GM23338 (cell line): Measurements from ENCODE around the gene ECHDC3.

ENCODE experiments used
- CREB1 ChIP-seq: fragments of 250-450 bp; sonication (Bioruptor Pico); IDR thresholded peaks from 2 replicates; pipeline ENCODE4 v1.5.0; 2020; ENCODE audit warnings: low read depth, mild to moderate bottlenecking, moderate library complexity
- CTCF ChIP-seq, 2 experiments: fragments of 200-600 bp in 1 of 2; sonication (generic) in 1 of 2; conservative IDR thresholded peaks; 2 replicates each; pipeline versions ENCODE4 v1.5.1 to v1.6.1; 2016 to 2017; ENCODE audit warnings: antibody characterized with exemption in 2 of 2, low read depth in 2 of 2, mild to moderate bottlenecking in 2 of 2, moderate library complexity in 1 of 2
- ETS1 ChIP-seq: IDR thresholded peaks from 2 replicates; pipeline ENCODE4 v1.6.1; 2016; ENCODE audit warnings: antibody characterized with exemption
- EZH2 ChIP-seq: fragments of 200-600 bp; sonication (generic); IDR thresholded peaks from one replicate; pipeline ENCODE4 v1.8.0; 2017; ENCODE audit warnings: antibody characterized with exemption, mild to moderate bottlenecking, low read depth; ENCODE audit not compliant: unreplicated experiment
- EZH2phosphoT487 ChIP-seq: fragments of 200-600 bp; sonication (generic); IDR thresholded peaks from one replicate; pipeline ENCODE4 v1.8.1; 2018; ENCODE audit warnings: antibody characterized with exemption; ENCODE audit not compliant: unreplicated experiment
- JUNB ChIP-seq: IDR thresholded peaks from one replicate; pipeline ENCODE4 v1.6.1; 2016; ENCODE audit warnings: antibody characterized with exemption; ENCODE audit not compliant: unreplicated experiment
- NANOG ChIP-seq: IDR thresholded peaks from 2 replicates; pipeline ENCODE4 v1.6.1; 2016; ENCODE audit warnings: antibody characterized with exemption, borderline replicate concordance
- POLR2AphosphoS5 ChIP-seq: IDR thresholded peaks from 2 replicates; pipeline ENCODE4 v1.6.1; 2016; ENCODE audit warnings: antibody characterized with exemption, low read depth
- STAT1 ChIP-seq: IDR thresholded peaks from one replicate; pipeline ENCODE4 v1.6.1; 2016; ENCODE audit warnings: antibody characterized with exemption; ENCODE audit not compliant: unreplicated experiment

DNA sequence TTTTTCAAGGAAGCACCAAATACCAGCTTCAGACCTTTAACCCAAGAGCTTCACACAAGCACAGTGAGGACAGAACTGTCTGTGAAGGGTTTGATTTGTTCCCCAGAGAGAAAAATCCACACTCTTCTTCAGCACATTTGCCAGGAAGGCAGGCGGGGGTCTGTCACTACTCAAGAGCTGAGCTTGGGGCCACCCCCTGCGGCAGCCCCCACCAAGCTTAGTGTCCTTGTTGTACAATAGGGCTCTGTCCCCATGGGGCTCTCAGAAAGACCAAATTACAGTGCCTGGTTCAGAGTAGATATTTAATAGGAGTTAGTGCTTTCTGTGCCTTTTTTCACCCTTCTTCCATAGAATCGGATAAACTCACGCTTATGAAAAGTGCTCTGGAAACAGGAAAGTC lies 12.4 kb downstream of the ECHDC3 start:
- TF ChIP-seq CTCF (conservative IDR thresholded peaks at IDR 0.05; ENCODE audit: low read depth in 2 of 2) (no peak), CREB1 (no peak), EZH2 (no peak), POLR2AphosphoS5 (no peak), NANOG (no peak), JUNB (no peak), EZH2phosphoT487 (no peak), ETS1 (no peak), STAT1 (no peak)
